MCF 10A (cell line): Measurements from ENCODE around the gene NLRC5. TPM values are rescaled to one million over a fixed set of nuclear protein-coding genes. Genes with fewer than 3 reads are reported as not detected.
A peak's percentile ranks its signal among the peaks of the same experiment; 100 is the strongest.

Experiments
- BruUV-seq: library from RNA; stranded (reverse); fragments of 400-500 nt; replicated peaks from 2 replicates; lab custom pipeline; 2021; lab: Mats Ljungman, UMichigan
- CTCF ChIA-PET: fragments of 300-600 bp; sonication (Branson Sonifier 250); formaldehyde crosslinking; extraction: SDS; loops from one replicate; lab custom pipeline; 2021; ENCODE audit warnings: antibody characterized with exemption, inconsistent platforms; lab: Yijun Ruan, JAX
- POLR2A ChIA-PET: fragments of 300-600, 350-650 bp; sonication (Branson Sonifier 250); formaldehyde crosslinking; extraction: SDS; loops from one replicate; lab custom pipeline; 2020; ENCODE audit warnings: antibody characterized with exemption, inconsistent platforms; lab: Yijun Ruan, JAX
- DNase-seq: peaks from one replicate; pipeline ENCODE4 v3.0.0-alpha.2; 2018; ENCODE audit not compliant: unreplicated experiment
- H3K27ac Mint-ChIP-seq: one replicate; pipeline ENCODE4 v1.8.0; 2022; ENCODE audit warnings: mild to moderate bottlenecking, low read depth, mixed read lengths; ENCODE audit not compliant: unreplicated experiment
- H3K27me3 Mint-ChIP-seq: one replicate; pipeline ENCODE4 v1.8.0; 2022; ENCODE audit warnings: mixed read lengths; ENCODE audit not compliant: insufficient read depth, unreplicated experiment
- H3K36me3 Mint-ChIP-seq: one replicate; pipeline ENCODE4 v1.8.0; 2022; ENCODE audit warnings: mild to moderate bottlenecking, moderate library complexity, mixed read lengths; ENCODE audit not compliant: insufficient read depth, unreplicated experiment
- H3K4me1 Mint-ChIP-seq: one replicate; pipeline ENCODE4 v1.8.0; 2022; ENCODE audit warnings: mixed read lengths; ENCODE audit not compliant: insufficient read depth, unreplicated experiment
- H3K4me3 Mint-ChIP-seq: one replicate; pipeline ENCODE4 v1.8.0; 2022; ENCODE audit warnings: mild to moderate bottlenecking, moderate library complexity, mixed read lengths; ENCODE audit not compliant: unreplicated experiment
- H3K9me3 Mint-ChIP-seq: one replicate; pipeline ENCODE4 v1.8.0; 2022; ENCODE audit warnings: mixed read lengths; ENCODE audit not compliant: unreplicated experiment
- intact Hi-C: fragments of 100-400 bp; cut with micrococcal nuclease; formaldehyde crosslinking; loops from 2 replicates; pipeline ENCODE4 v1.14.1; 2022
- total RNA-seq: library from RNA; stranded (reverse); gene quantifications from 2 replicates; pipeline ENCODE4 v1.2.3, GENCODE V29; 2022
- TF ChIP-seq, protein P1 (sequence below): fragments of 200-600 bp; IDR thresholded peaks from one replicate; pipeline ENCODE4 v1.8.0; 2022; ENCODE audit warnings: antibody characterized with exemption, mild to moderate bottlenecking; ENCODE audit not compliant: unreplicated experiment

The NLRC5 gene
- total RNA-seq, 1 experiment from 2014 or later, result 8.0 TPM

DNA sequence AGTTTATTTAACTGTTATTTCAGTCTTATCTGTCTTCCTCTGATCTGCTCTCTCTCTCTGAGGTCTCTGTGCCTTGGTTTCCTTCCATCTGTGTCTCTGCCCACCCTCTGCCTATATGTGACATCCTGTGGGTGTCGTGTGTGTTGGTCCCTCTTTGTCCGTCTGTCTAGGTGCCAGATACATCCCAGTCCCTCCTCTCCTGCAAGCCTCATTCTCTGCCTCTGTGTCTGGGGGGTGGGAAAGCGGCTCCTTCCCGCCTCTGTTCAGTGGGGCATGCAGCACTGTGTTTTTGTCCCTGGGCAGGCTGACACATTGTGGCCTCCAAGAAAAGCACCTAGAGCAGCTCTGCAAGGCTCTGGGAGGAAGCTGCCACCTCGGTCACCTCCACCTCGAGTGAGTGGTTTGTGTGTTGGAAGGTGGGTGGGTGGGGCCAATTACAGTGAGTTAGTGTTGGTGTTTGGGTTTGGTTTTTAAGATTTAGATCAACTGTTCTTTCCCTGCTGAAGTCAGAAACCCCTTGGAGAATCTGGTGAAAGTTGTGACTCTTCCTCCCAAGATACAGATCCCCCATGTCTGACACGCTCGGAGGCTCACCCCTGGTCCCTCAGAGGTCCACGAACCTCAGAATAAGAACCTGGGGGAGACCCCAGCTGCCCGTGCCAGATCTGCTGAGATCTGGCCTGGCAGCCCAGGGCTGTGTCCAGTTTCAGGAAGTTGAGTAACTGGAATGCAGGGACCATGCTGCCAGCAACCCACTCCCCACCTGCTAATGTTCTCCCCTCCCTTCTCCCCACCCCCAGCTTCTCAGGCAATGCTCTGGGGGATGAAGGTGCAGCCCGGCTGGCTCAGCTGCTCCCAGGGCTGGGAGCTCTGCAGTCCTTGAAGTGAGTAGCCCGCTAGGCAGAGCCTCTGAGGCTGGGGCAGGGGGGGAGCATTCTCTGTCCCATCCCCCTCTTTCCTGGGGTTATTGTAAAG lies 52.1 kb downstream of the NLRC5 start:
- H3K36me3 Mint-ChIP-seq, result no peaks in the 10 kb centered on the region
- peaks cover 8% of the 10 kb centered on the region for H3K9me3 Mint-ChIP-seq
- POLR2A ChIA-PET, result interaction anchor here (0.7 kb wide), 1 partner anchor 140 kb away, joined by 3 read pairs; no protein-coding TSS in a partner anchor
- CTCF ChIA-PET, result interaction anchor here (0.5 to 0.8 kb wide), 4 partner anchors 56 to 375 kb away, joined by 3 read pairs; no protein-coding TSS in a partner anchor
- H3K4me1 Mint-ChIP-seq, result no peaks in the 10 kb centered on the region
- no peak overlapping the region for H3K27ac Mint-ChIP-seq
- BruUV-seq, result no TSS peak
- TF ChIP-seq, protein P1, sequence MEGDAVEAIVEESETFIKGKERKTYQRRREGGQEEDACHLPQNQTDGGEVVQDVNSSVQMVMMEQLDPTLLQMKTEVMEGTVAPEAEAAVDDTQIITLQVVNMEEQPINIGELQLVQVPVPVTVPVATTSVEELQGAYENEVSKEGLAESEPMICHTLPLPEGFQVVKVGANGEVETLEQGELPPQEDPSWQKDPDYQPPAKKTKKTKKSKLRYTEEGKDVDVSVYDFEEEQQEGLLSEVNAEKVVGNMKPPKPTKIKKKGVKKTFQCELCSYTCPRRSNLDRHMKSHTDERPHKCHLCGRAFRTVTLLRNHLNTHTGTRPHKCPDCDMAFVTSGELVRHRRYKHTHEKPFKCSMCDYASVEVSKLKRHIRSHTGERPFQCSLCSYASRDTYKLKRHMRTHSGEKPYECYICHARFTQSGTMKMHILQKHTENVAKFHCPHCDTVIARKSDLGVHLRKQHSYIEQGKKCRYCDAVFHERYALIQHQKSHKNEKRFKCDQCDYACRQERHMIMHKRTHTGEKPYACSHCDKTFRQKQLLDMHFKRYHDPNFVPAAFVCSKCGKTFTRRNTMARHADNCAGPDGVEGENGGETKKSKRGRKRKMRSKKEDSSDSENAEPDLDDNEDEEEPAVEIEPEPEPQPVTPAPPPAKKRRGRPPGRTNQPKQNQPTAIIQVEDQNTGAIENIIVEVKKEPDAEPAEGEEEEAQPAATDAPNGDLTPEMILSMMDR, result no peak
- H3K4me3 Mint-ChIP-seq, result no peak overlapping the region
- H3K27me3 Mint-ChIP-seq, result no peaks in the 10 kb centered on the region
- intact Hi-C loops, result no loop called here
- no peak for DNase-seq

DNA sequence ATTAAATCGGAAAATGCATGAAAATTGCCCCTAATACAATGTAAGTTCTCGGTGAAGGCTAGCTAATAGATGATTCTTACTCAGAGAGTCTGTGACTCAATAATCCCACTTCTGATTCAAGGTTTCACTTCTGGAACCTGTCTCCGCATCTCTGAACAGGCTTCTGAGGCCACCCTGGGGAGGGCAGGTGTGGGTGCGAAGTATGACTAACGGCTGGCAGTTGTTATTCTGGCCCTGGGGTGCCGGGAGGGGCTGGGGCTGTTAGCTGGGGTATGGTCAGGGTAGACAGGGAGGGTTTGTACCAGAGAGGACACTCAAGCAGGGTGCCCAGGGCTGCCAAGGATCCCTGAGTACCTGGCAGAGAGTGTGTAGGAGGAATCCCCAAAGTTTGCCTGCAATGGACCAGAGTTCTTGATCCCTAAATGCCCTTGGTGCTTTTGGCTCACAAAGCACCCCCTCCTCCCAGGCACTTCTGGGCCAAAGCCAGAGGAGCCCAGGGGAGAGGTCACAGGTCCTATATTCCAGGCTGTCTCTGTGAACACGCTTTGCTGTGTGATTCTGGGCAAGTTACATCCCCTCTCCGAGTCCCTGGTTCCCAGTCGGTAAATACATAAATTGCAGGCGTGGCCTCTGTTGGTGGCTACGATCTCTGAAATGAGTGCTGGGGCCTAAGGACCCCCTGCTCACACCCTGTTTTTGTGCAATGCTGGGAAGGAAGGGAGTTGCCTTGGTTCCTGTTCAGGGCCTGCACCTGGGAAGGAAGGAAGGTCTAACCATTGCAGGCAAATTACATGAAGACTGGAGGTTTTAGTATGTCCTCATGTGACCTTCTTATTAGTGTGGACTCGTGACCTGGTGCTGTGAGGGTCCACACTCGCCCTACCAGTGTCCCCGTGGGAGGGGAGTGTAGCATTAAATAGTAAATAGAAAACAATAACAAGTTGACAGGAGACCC lies 53.1 kb downstream of the NLRC5 start:
- intact Hi-C loops, result no loop called here
- H3K4me1 Mint-ChIP-seq, result no peaks in the 10 kb centered on the region
- no peak overlapping the region for H3K4me3 Mint-ChIP-seq
- BruUV-seq, result no TSS peak
- no peaks in the 10 kb centered on the region for H3K36me3 Mint-ChIP-seq
- DNase-seq, result peak; percentile 43
- ChIA-PET CTCF (interaction anchor here (0.5 to 0.8 kb wide), 3 partner anchors 76 to 374 kb away, joined by 3 read pairs; no protein-coding TSS in a partner anchor), POLR2A (interaction anchor here (0.7 kb wide), 1 partner anchor 140 kb away, joined by 3 read pairs; no protein-coding TSS in a partner anchor)
- no peaks in the 10 kb centered on the region for H3K27me3 Mint-ChIP-seq
- TF ChIP-seq, protein P1, result no peak
- H3K9me3 Mint-ChIP-seq, result peaks cover 8% of the 10 kb centered on the region
- H3K27ac Mint-ChIP-seq, result no peak overlapping the region

DNA sequence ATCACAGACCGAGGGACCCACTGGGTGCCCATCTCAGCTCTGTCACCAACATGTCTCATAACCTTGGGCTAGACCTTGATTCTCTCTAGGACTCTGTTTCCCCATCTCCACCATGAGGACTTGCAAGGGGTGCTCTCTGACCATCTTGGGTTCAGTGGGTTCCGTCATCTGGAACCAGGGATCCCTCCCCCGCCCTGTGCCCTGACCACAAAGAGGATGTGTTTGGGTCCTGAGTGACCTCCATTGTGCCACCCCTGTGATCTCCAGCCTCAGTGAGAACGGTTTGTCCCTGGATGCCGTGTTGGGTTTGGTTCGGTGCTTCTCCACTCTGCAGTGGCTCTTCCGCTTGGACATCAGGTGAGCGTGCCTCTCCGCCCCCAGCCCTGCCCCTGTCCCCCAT lies 53.9 kb downstream of the NLRC5 start:
- CTCF ChIA-PET, result no interaction called here
- DNase-seq, result no peak
- BruUV-seq, result no TSS peak
- intact Hi-C loops, result no loop called here
- no peak overlapping the region for H3K27ac Mint-ChIP-seq
- TF ChIP-seq, protein P1, result no peak
- peaks cover 8% of the 10 kb centered on the region for H3K9me3 Mint-ChIP-seq
- no peak overlapping the region for H3K4me3 Mint-ChIP-seq
- no peaks in the 10 kb centered on the region for H3K4me1 Mint-ChIP-seq
- H3K27me3 Mint-ChIP-seq, result no peaks in the 10 kb centered on the region
- no peaks in the 10 kb centered on the region for H3K36me3 Mint-ChIP-seq
- POLR2A ChIA-PET, result no interaction called here
